Suprapubic skin (tissue), 4 donors: ENCODE results near the gene KLHL1.

ENCODE experiments used
- EP300 ChIP-seq: sonication (generic); formaldehyde crosslinking; IDR thresholded peaks from one replicate; pipeline ENCODE4 v1.6.1; 2017; ENCODE audit warnings: antibody characterized with exemption
- POLR2A ChIP-seq, 2 donors: fragments of 450-650 bp; IDR thresholded peaks; one replicate each; pipeline ENCODE4 v1.6.1; 2017; ENCODE audit warnings: antibody characterized with exemption in 2 of 2, mild to moderate bottlenecking in 2 of 2, moderate library complexity in 2 of 2
- POLR2AphosphoS5 ChIP-seq, 3 donors: sonication (generic); formaldehyde crosslinking; IDR thresholded peaks; one replicate each; pipeline ENCODE4 v1.6.1; 2017; ENCODE audit warnings: antibody characterized with exemption in 3 of 3
- TF ChIP-seq, protein P1 (sequence below), 2 donors: fragments of 200-600 bp in 1 of 2; fragments of 450-650 bp in 1 of 2; sonication (generic) in 1 of 2; IDR thresholded peaks; one replicate each; pipeline ENCODE4 v1.5.1; 2016 to 2019; ENCODE audit warnings: antibody characterized with exemption in 2 of 2, mild to moderate bottlenecking in 1 of 2, moderate library complexity in 1 of 2

DNA sequence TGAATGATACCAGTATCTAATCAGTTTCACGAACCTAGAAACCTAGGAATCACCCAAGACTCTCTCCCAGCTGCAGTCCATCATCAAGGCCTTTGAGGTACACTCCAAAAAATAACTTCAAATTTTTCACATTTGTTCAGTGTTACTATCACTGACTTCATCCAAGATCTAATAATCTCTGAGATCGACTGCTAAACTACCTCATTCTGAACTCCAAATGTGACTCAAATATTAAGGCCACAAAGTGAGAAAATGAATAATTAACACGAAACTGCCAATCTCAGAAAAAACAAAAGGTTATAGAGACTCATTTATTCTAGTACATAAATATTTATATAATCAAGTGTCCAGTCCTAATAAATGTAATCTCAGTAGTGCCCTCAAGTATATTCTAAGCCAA lies 430.9 kb downstream of the KLHL1 start:
- TF ChIP-seq EP300: no peak
- no peak for TF ChIP-seq POLR2A (IDR thresholded peaks at IDR 0.05)
- TF ChIP-seq, protein P1, sequence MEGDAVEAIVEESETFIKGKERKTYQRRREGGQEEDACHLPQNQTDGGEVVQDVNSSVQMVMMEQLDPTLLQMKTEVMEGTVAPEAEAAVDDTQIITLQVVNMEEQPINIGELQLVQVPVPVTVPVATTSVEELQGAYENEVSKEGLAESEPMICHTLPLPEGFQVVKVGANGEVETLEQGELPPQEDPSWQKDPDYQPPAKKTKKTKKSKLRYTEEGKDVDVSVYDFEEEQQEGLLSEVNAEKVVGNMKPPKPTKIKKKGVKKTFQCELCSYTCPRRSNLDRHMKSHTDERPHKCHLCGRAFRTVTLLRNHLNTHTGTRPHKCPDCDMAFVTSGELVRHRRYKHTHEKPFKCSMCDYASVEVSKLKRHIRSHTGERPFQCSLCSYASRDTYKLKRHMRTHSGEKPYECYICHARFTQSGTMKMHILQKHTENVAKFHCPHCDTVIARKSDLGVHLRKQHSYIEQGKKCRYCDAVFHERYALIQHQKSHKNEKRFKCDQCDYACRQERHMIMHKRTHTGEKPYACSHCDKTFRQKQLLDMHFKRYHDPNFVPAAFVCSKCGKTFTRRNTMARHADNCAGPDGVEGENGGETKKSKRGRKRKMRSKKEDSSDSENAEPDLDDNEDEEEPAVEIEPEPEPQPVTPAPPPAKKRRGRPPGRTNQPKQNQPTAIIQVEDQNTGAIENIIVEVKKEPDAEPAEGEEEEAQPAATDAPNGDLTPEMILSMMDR (IDR thresholded peaks at IDR 0.05): no peak
- TF ChIP-seq POLR2AphosphoS5 (IDR thresholded peaks at IDR 0.05): no peak
